Coronary artery (tissue), 2 donors: Measurements from ENCODE around the gene SYMPK.
A peak's percentile ranks its signal among the peaks of the same experiment; 100 is the strongest.

Experiments
- DNase-seq: peaks from one replicate; pipeline ENCODE4 v3.0.0-alpha.2; 2017; ENCODE audit warnings: low spot score
- H3K27ac ChIP-seq, 2 donors: fragments of 200-600 bp; sonication (generic); one replicate each; pipeline ENCODE4 v1.5.1; 2016 to 2019
- H3K4me3 ChIP-seq: fragments of 200-600 bp; sonication (generic); 2 replicates; pipeline ENCODE4 v1.5.1; 2016; ENCODE audit warnings: mild to moderate bottlenecking, moderate library complexity
- CTCF ChIP-seq: fragments of 200-600 bp; sonication (generic); IDR thresholded peaks from one replicate; pipeline ENCODE4 v1.5.1; 2019; ENCODE audit warnings: antibody characterized with exemption

The SYMPK gene

GRCh38 chr19:45779231-45780145, 83.5 kb downstream of the SYMPK start:
- no peak for DNase-seq
- Histone ChIP-seq H3K4me3 (peak overlapping the region; percentile 69), H3K27ac (peak overlapping the region; percentile 92 to 97)
- TF ChIP-seq CTCF: no peak

DNA sequence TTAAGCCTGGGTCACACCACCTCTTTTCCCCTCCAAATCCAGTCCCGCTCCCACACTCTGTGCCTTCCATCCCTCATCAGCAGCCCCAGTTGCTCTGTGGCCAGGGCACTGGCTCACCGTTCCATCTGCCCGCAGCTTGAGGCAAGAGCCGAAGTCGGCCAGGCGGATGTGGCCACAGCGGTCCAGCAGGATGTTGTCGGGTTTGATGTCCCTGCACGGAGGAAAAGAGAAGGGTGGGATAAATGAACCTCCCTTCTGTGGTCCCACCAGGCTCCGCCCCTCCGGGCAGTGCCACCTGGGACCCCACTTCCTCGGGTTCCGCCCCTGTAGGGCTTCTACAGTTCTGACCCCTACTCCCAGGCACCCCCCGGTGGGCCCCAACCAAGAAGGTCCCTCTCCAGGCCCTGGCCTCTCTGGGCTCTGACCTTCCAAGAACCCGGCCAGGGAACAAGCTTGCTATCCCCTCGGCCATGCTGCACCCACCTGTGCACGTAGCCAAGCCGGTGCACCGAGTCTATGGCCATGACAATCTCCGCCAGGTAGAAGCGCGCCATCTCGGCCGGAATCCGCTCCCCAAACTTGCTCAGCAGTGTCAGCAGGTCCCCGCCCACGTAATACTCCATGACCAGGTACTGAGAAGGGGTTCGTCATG, 84.8 kb downstream of the SYMPK start:
- Histone ChIP-seq H3K4me3 (no peak overlapping the region), H3K27ac (peak overlapping the region in 1 of 2 donors; percentile 40)
- TF ChIP-seq CTCF: no peak
- no peak for DNase-seq

DNA sequence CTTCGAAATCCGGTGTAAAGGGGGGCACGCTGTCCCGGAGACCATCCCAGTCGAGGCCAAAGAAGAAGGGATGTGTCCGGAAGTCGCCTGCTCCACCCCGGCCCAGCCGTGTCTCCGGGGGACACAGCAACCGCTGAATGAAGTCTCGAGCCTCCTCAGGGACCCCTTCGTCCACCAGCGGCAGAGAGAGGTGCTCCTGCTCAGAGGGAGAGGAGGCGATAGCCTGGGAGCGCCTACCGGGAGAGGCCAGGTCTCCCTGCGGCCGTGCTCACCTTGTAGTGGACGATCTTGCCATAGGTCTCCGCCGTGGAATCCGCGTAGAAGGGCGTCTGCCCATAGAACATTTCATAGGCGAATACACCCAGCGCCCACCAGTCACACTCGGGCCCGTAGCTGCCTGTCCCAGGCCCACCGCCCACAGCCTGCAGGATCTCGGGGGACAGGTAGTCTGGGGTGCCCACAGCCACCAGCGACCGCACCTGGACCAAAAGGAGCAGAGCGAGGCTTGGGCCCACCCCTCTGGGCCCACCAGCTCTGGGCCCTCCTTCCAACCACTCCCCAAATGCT, 85.5 kb downstream of the SYMPK start:
- no peak for TF ChIP-seq CTCF
- DNase-seq: no peak
- Histone ChIP-seq H3K4me3 (no peak overlapping the region), H3K27ac (peak overlapping the region in 1 of 2 donors; percentile 40)

GRCh38 chr19:45774765-45775164, 88.2 kb downstream of the SYMPK start:
- no peak overlapping the region for H3K27ac ChIP-seq
- no peak overlapping the region for H3K4me3 ChIP-seq
- no peak for TF ChIP-seq CTCF
- DNase-seq: no peak

DNA sequence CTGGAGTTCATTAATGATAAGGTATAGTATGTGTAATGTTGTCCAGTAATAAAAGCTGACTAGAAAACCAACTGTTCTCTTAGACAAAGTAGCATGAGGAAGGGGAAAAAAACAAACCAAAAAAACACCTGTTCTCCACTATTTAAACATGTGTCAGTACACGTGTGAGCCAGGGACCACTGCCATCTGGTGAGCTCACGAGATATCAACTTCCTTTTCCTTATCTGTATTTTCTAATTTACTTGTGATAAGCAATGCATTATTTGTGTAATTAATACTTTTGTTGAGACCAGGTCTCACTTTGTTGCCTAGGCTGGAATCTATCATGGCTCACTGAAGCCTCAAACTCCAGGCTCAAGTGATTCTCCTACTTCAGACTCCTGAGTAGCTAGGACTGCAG, 89.6 kb downstream of the SYMPK start:
- Histone ChIP-seq H3K27ac (peak overlapping the region in 1 of 2 donors; percentile 17), H3K4me3 (no peak overlapping the region)
- DNase-seq: no peak
- no peak for TF ChIP-seq CTCF

DNA sequence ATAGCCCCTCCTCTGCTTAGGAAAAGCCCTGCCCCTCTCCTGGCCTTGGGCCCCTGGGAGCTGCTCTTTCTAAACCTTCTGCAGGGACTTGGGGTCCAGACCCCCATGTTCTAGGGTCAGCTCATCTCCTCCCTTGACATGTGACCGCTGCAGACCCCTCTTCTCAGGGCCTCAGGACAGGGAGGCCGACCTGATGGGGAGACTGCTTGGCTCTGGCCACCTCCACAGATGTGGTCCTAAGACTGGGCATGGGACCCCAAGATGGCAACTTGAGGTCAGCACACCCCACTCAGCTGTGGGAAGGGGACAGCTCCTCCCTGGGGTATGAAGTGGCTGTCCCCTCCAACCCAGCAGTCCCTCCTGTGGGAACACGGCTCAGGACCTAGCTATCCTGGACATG, 90.0 kb downstream of the SYMPK start:
- H3K27ac ChIP-seq: peak overlapping the region in 1 of 2 donors; percentile 17
- TF ChIP-seq CTCF: no peak
- DNase-seq: no peak
- no peak overlapping the region for H3K4me3 ChIP-seq
